IPS DF 6.9 (cell line): ENCODE data around the gene STX17.
"Not testable (repeated sequence)": the region's sequence is repeated elsewhere in the genome, so short reads cannot be mapped to it uniquely, and the experiment has no call there.

Source experiments
- DNase-seq: peaks from one replicate; pipeline ENCODE4 v3.0.0-alpha.2; 2013; ENCODE audit warnings: low read depth, low spot score
- H3K27ac ChIP-seq: one replicate; pipeline ENCODE4 v1.5.1; 2013; ENCODE audit warnings: low read length, control low read depth
- H3K27me3 ChIP-seq: 2 replicates; pipeline ENCODE4 v1.6.1; 2013; ENCODE audit warnings: mild to moderate bottlenecking, low read length; ENCODE audit not compliant: control insufficient read depth, insufficient read depth
- H3K36me3 ChIP-seq: 2 replicates; pipeline ENCODE4 v1.6.1; 2013; ENCODE audit warnings: low read length; ENCODE audit not compliant: control insufficient read depth, insufficient read depth
- H3K4me1 ChIP-seq: 2 replicates; pipeline ENCODE4 v1.6.1; 2013; ENCODE audit warnings: low read length; ENCODE audit not compliant: control insufficient read depth, insufficient read depth
- H3K4me3 ChIP-seq: 2 replicates; pipeline ENCODE4 v1.5.1; 2013; ENCODE audit warnings: mild to moderate bottlenecking, low read length
- H3K9me3 ChIP-seq: 2 replicates; pipeline ENCODE4 v1.6.1; 2013; ENCODE audit warnings: low read length, inconsistent platforms; ENCODE audit not compliant: control insufficient read depth, insufficient read depth
- WGBS: extraction: QIAGEN DNeasy Blood & Tissue Kit; methylation state at CpG from one replicate; pipeline ENCODE4 v1.1.7; 2013; ENCODE audit warnings: mixed read lengths, missing lambda C conversion rate; ENCODE audit not compliant: insufficient read length, insufficient coverage; 5-methylcytosine and 5-hydroxymethylcytosine counted together

Gene STX17

DNA sequence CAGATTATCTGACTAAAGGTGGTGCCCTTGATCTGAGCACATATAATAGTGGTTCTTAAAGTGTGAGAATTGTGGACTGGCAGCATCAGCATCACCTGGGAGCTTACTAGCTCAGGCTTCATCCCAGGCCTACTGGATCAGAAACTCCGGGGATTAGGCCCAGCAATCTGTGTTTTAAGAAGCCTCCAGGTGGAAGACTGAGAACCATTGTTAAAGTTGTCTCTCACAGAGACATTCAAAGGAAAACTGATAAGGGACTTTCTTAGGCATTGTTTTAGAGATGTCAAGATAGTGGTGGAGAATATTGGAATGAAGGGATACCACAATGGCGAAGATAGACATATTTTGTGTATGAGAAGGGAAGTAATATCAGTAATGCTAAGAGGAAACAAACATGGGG, 59.5 kb downstream of the STX17 start:
- H3K4me3 ChIP-seq: no peak overlapping the region
- H3K27ac ChIP-seq: no peak overlapping the region
- no peaks in the 10 kb centered on the region for H3K36me3 ChIP-seq
- 100% methylated on average over 1 of the region's 2 CpGs for WGBS
- H3K9me3 ChIP-seq: no peaks in the 10 kb centered on the region
- no peaks in the 10 kb centered on the region; the same call in 1 of the 2 replicates for H3K4me1 ChIP-seq
- H3K27me3 ChIP-seq: no peaks in the 10 kb centered on the region
- DNase-seq: no peak

DNA sequence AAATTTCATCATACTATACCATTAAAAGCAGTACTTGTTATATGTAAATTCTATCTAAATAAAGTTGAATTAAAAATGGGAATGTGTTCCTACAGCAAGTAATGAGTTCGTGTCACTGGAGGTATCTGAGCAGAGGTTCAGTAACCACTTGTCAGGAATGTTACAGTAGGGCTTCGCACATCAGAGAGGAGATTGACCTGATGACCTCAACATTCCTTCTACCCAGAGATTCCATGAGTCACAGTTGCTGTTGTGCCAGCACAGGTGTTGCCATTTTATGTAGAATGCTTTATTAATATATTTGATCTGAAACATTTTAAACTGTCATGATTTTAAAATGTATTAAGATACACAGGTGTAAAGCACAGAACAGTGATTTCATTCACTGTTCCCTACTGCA, 60.3 kb downstream of the STX17 start:
- H3K27ac ChIP-seq: no peak overlapping the region
- H3K4me3 ChIP-seq: no peak overlapping the region
- peak; percentile 22 for DNase-seq
- no peaks in the 10 kb centered on the region; the same call in 1 of the 2 replicates for H3K4me1 ChIP-seq
- no CpG with 5 or more reads among the region's 2 CpGs for WGBS
- no peaks in the 10 kb centered on the region for H3K36me3 ChIP-seq
- no peaks in the 10 kb centered on the region for H3K27me3 ChIP-seq
- no peaks in the 10 kb centered on the region for H3K9me3 ChIP-seq

GRCh38 chr9:99967457-99967856, 61.0 kb downstream of the STX17 start:
- no CpG with 5 or more reads among the region's 2 CpGs for WGBS
- no peak overlapping the region for H3K27ac ChIP-seq
- H3K36me3 ChIP-seq: no peaks in the 10 kb centered on the region
- no peak overlapping the region for H3K4me3 ChIP-seq
- no peaks in the 10 kb centered on the region; the same call in 1 of the 2 replicates for H3K4me1 ChIP-seq
- H3K9me3 ChIP-seq: no peaks in the 10 kb centered on the region
- H3K27me3 ChIP-seq: no peaks in the 10 kb centered on the region
- DNase-seq: no peak

DNA sequence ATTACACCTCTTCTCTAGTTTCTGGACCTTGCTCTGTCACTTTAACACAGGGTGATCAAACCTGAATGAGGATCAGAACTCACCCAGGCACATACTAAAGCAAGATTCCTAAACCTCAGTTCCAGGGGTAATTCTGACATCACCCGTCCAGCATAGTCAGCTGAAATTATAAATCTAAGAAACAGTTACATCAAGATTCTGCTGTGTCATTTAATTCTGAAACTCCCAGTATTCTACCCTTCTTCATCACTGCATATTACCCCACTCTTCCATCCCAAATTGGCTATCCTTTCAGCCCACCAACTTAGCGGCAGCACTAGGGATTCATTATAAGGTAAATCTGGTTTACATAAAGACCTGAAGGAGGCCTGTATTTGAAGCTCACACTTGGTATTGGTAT, 64.0 kb downstream of the STX17 start:
- no CpG with 5 or more reads among the region's 2 CpGs for WGBS
- H3K36me3 ChIP-seq: no peaks in the 10 kb centered on the region

GRCh38 chr9:99971410-99971809, 65.0 kb downstream of the STX17 start:
- Histone ChIP-seq H3K9me3 (no peaks in the 10 kb centered on the region), H3K27ac (no peak overlapping the region), H3K27me3 (no peaks in the 10 kb centered on the region), H3K36me3 (no peaks in the 10 kb centered on the region), H3K4me3 (no peak overlapping the region), H3K4me1 (no peaks in the 10 kb centered on the region; the same call in 1 of the 2 replicates)
- no peak for DNase-seq

More for the DNA sequence above, 64.0 kb downstream of the STX17 start:
- no peak overlapping the region for H3K27ac ChIP-seq
- H3K9me3 ChIP-seq: no peaks in the 10 kb centered on the region
- no peaks in the 10 kb centered on the region for H3K27me3 ChIP-seq
- DNase-seq: no peak
- no peaks in the 10 kb centered on the region; the same call in 1 of the 2 replicates for H3K4me1 ChIP-seq
- no peak overlapping the region for H3K4me3 ChIP-seq

DNA sequence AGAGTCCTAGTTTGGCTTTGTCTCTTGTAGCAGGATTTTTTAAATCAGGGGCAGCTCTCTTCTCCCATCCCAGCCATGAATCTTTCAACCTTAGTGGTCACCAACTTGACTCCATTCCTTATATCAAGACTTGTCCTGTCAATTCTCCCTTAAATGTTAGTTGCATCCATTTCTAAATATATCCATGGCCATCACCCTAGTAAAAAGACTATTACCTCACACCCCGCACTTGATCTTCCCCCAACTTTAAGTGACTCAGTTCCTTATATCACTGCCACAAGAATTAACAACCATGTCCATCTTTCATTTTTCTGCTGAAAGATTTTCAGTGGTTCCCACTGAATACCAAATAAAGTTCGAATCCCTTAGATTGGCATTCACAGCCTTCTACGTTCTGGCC, 67.0 kb downstream of the STX17 start:
- no CpG with 5 or more reads among the region's 3 CpGs for WGBS
- DNase-seq: no peak
- Histone ChIP-seq H3K4me1 (no peaks in the 10 kb centered on the region), H3K4me3 (no peak overlapping the region), H3K9me3 (no peaks in the 10 kb centered on the region), H3K27ac (no peak overlapping the region), H3K36me3 (no peaks in the 10 kb centered on the region), H3K27me3 (no peaks in the 10 kb centered on the region)

DNA sequence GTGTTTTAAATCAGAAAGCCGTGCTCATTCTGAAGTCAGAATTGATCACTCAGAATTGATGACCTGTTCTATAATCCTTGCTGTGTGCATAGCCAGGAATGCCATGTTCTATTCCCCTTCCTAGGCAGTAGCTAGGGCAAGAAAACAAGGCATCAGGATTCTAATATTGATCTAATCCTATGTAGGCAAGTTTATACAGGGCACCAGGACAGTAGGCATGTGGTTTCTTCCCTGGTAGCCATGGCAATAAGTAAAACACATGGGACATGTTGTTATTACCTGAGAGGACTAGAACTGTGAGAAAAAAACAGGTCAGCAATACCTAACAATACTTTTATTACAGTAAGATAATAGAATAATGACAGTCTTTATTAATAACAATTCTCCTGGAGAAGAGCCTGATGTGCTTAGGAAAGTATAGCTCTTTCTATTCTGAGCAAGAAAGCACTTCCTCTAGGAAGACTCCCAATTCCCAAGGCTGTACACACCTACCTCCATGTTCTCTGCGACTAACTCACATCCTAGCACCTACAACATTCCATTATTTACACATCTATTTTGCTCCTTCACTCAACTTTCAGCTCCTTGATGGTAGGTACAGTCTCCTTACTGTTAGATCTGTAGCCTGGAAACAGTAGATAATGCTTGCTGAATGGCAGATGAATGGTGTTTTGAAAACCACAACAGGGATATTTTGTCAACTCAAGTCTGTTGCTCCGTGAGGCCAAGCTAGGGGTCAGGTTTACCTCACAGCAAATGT, 70.8 kb downstream of the STX17 start:
- H3K4me1 ChIP-seq: no peaks in the 10 kb centered on the region
- H3K9me3 ChIP-seq: no peaks in the 10 kb centered on the region
- H3K4me3 ChIP-seq: no peak overlapping the region
- WGBS: 100% methylated on average over 1 of the region's 3 CpGs
- H3K27me3 ChIP-seq: no peaks in the 10 kb centered on the region
- no peak overlapping the region for H3K27ac ChIP-seq
- H3K36me3 ChIP-seq: no peaks in the 10 kb centered on the region
- no peak for DNase-seq

GRCh38 chr9:99978221-99978620, 71.8 kb downstream of the STX17 start:
- DNase-seq: no peak
- H3K4me3 ChIP-seq: no peak overlapping the region
- no peaks in the 10 kb centered on the region for H3K27me3 ChIP-seq
- H3K4me1 ChIP-seq: no peaks in the 10 kb centered on the region
- no peaks in the 10 kb centered on the region for H3K36me3 ChIP-seq
- no peak overlapping the region for H3K27ac ChIP-seq
- no peaks in the 10 kb centered on the region for H3K9me3 ChIP-seq
- no CpG with 5 or more reads among the region's 1 CpG for WGBS

- Histone ChIP-seq H3K27me3 (no peaks in the 10 kb centered on the region), H3K36me3 (no peaks in the 10 kb centered on the region), H3K4me3 (no peak overlapping the region), H3K27ac (no peak overlapping the region), H3K9me3 (no peaks in the 10 kb centered on the region), H3K4me1 (no peaks in the 10 kb centered on the region)
- DNase-seq: no peak
- WGBS: no CpG with 5 or more reads among the region's 2 CpGs
Measured at GRCh38 chr9:99980598-99980997, 74.1 kb downstream of the STX17 start.

DNA sequence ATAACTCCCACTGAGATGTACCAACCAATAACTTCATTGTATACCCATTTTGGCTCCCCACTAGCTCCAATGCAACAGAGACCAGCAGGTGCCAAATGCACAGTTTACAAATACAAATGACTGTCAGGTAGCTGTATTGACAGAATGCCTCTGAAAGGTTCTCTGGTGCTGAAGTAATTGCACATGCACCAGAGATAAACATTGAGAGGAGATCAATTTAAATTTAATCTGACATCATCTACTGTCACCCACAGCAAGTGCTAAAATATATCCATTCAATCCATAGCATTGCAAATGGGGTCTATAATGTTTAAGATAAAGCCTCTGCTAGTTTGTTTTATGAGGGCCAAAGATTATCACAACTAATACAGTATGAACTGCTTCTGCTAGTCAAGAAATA, 80.2 kb downstream of the STX17 start:
- no peaks in the 10 kb centered on the region for H3K4me1 ChIP-seq
- no peak for DNase-seq
- no peak overlapping the region for H3K4me3 ChIP-seq
- H3K9me3 ChIP-seq: no peaks in the 10 kb centered on the region
- no peak overlapping the region for H3K27ac ChIP-seq
- no peaks in the 10 kb centered on the region for H3K27me3 ChIP-seq
- H3K36me3 ChIP-seq: peaks cover 3% of the 10 kb centered on the region; the same call in 1 of the 2 replicates

DNA sequence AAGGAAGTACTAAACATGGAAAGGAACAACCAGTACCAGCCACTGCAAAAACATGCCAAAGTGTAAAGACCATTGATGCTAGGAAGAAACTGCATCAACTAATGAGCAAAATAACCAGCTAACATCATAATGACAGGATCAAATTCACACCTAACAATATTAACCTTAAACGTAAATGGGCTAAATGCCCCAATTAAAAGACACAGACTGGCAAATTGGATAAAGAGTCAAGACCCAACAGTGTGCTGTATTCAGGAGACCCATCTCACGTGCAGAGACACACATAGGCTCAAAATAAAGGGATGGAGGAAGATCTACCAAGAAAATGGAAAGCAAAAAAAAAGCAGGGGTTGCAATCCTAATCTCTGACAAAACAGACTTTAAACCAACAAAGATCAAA, 84.1 kb downstream of the STX17 start:
- not testable (repeated sequence) for H3K4me1 ChIP-seq, H3K9me3 ChIP-seq, H3K4me3 ChIP-seq, H3K27me3 ChIP-seq, H3K27ac ChIP-seq, DNase-seq, H3K36me3 ChIP-seq
- WGBS: no CpG with 5 or more reads among the region's 2 CpGs
